Stimulated activated CD8-positive, alpha-beta memory T cell treated with anti-CD3 and anti-CD28 coated beads, Interleukin-15, amount 100 ng/mL, for 24 hours (primary cell): ENCODE measurements around the gene RBM44.
"Not testable (repeated sequence)": the region's sequence is repeated elsewhere in the genome, so short reads cannot be mapped to it uniquely, and the experiment has no call there.

ENCODE experiments used
- DNase-seq: peaks from one replicate; pipeline ENCODE4 v3.0.0-alpha.2; 2020; ENCODE audit warnings: low read depth

The RBM44 gene

GRCh38 chr2:237858294-237859081 is 59.9 kb downstream of the RBM44 start:
- no peak for DNase-seq

- no peak for DNase-seq
These were observed 60.5 kb downstream of the RBM44 start for GRCh38 chr2:237859082-237859433.

GRCh38 chr2:237859533-237860272 is 61.1 kb downstream of the RBM44 start, which contains the start of gene RAMP1:
TSS of gene RAMP1 (plus strand) at chr2:237859623. CDS start at chr2:237859676, 53 bp downstream.
- DNase-seq: no peak

GRCh38 chr2:237860273-237860935 is 61.8 kb downstream of the RBM44 start:
- no peak for DNase-seq

GRCh38 chr2:237861875-237862527 is 63.4 kb downstream of the RBM44 start:
- DNase-seq: no peak

- DNase-seq: no peak
These were observed 63.9 kb downstream of the RBM44 start for GRCh38 chr2:237862528-237862895.

- DNase-seq: no peak
These were observed 64.5 kb downstream of the RBM44 start for GRCh38 chr2:237863102-237863511.

- no peak for DNase-seq
These were observed 65.3 kb downstream of the RBM44 start for GRCh38 chr2:237863689-237864443.

GRCh38 chr2:237864444-237864931 is 65.9 kb downstream of the RBM44 start:
- no peak for DNase-seq

GRCh38 chr2:237864940-237865622 is 66.5 kb downstream of the RBM44 start:
- no peak for DNase-seq

- no peak for DNase-seq
These were observed 67.1 kb downstream of the RBM44 start for GRCh38 chr2:237865623-237866041.

GRCh38 chr2:237866101-237866621 is 67.6 kb downstream of the RBM44 start:
- no peak for DNase-seq

GRCh38 chr2:237867465-237867864 is 68.9 kb downstream of the RBM44 start:
- no peak for DNase-seq

GRCh38 chr2:237868074-237868473 is 69.5 kb downstream of the RBM44 start:
- not testable (repeated sequence) for DNase-seq

GRCh38 chr2:237868631-237869342 is 70.2 kb downstream of the RBM44 start:
- no peak for DNase-seq

GRCh38 chr2:237869343-237870102 is 70.9 kb downstream of the RBM44 start:
- no peak for DNase-seq

- DNase-seq: no peak
These were observed 71.5 kb downstream of the RBM44 start for GRCh38 chr2:237870126-237870525.

GRCh38 chr2:237870754-237871651 is 72.4 kb downstream of the RBM44 start:
- DNase-seq: no peak
